Adrenal gland (tissue), 5 donors: ENCODE data around the gene NCAM2.

ENCODE experiments used
- POLR2A ChIP-seq, 2 donors: fragments of 450-650 bp; IDR thresholded peaks; one replicate each; pipeline ENCODE4 v1.6.1; 2017; ENCODE audit warnings: antibody characterized with exemption in 2 of 2, mild to moderate bottlenecking in 2 of 2, moderate library complexity in 1 of 2
- TF ChIP-seq, protein P1 (sequence below), 6 experiments: fragments of 450-650 bp in 4 of 6; fragments of 200-600 bp in 2 of 6; sonication (generic) in 1 of 6; IDR thresholded peaks; 1 replicate in 5 of 6; 2 replicates in 1 of 6; pipeline versions ENCODE4 v1.5.1 to v1.8.0; 2016 to 2021; ENCODE audit warnings: antibody characterized with exemption in 6 of 6, mild to moderate bottlenecking in 2 of 6, moderate library complexity in 1 of 6
- donor health status: DM: no; HTN: no; CAD: no.

DNA sequence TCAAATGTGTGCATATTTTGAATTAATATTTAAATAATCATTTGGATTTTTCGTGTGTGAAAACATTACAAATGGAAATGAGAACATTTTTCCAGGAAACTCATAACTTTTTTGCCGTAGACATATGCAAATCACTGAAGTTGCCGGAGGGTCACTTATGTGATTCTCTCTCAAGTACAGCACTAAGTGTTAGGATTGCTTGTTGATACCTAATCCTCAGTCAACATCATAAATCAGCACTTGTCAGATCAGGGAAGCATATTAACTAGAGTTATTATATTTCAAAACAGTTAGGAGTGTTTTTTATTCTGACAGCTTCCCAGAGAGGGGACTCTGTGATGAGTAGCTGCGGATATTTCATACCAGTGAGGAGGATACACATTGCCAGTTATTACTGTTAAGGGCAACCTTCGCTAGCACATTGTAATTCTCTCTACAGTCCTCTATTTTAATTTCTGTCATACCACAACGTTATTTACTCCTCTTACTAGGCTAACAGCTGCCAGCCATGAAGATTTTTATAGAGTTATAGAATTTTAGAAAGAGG, 41.5 kb downstream of the NCAM2 start:
- TF ChIP-seq, protein P1, sequence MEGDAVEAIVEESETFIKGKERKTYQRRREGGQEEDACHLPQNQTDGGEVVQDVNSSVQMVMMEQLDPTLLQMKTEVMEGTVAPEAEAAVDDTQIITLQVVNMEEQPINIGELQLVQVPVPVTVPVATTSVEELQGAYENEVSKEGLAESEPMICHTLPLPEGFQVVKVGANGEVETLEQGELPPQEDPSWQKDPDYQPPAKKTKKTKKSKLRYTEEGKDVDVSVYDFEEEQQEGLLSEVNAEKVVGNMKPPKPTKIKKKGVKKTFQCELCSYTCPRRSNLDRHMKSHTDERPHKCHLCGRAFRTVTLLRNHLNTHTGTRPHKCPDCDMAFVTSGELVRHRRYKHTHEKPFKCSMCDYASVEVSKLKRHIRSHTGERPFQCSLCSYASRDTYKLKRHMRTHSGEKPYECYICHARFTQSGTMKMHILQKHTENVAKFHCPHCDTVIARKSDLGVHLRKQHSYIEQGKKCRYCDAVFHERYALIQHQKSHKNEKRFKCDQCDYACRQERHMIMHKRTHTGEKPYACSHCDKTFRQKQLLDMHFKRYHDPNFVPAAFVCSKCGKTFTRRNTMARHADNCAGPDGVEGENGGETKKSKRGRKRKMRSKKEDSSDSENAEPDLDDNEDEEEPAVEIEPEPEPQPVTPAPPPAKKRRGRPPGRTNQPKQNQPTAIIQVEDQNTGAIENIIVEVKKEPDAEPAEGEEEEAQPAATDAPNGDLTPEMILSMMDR (IDR thresholded peaks at IDR 0.05), result no peak
- no peak for TF ChIP-seq POLR2A (IDR thresholded peaks at IDR 0.05)
